H1 (cell line): ENCODE results near the gene CRTC2. TPM values are rescaled to one million over a fixed set of nuclear protein-coding genes. Genes with fewer than 3 reads are reported as not detected.

Source experiments
- CTCF ChIA-PET: fragments of 300-600 bp; sonication (Branson Sonifier 250); formaldehyde crosslinking; loops from one replicate; lab custom pipeline; 2021; ENCODE audit not compliant: partially characterized antibody; lab: Charles Lee
- POLR2A ChIA-PET: fragments of 300-600 bp; sonication (Branson Sonifier 250); formaldehyde crosslinking; loops from one replicate; lab custom pipeline; 2021; ENCODE audit warnings: inconsistent platforms; ENCODE audit not compliant: partially characterized antibody; lab: Charles Lee
- DNase-seq, 2 experiments: peaks; one replicate each; pipeline versions ENCODE4 v3.0.0 to v3.0.0-alpha.2; 2010 to 2022; ENCODE audit warnings: low spot score in 2 of 2, low read depth in 1 of 2, mixed read lengths in 1 of 2
- FAIRE-seq: peaks from 2 replicates; lab custom pipeline; 2011; peaks lifted over from hg19 to GRCh38; lab: Jason Lieb, UNC
- H2AFZ ChIP-seq: 2 replicates; pipeline ENCODE4 v1.8.1; 2012; ENCODE audit warnings: low read length, inconsistent platforms
- H2AK5ac ChIP-seq: 2 replicates; pipeline ENCODE4 v1.6.1; 2013; ENCODE audit warnings: low read depth, low read length
- H2BK120ac ChIP-seq: replicated peaks from 2 replicates; pipeline ENCODE3; 2013; ENCODE audit warnings: low read depth, low read length, inconsistent platforms
- H2BK12ac ChIP-seq: 2 replicates; pipeline ENCODE4 v1.6.1; 2013; ENCODE audit warnings: low read depth, low read length
- H2BK15ac ChIP-seq: 2 replicates; pipeline ENCODE4 v1.6.1; 2013; ENCODE audit warnings: low read length
- H2BK20ac ChIP-seq: 2 replicates; pipeline ENCODE4 v1.6.1; 2013; ENCODE audit warnings: low read length
- H2BK5ac ChIP-seq: 2 replicates; pipeline ENCODE4 v1.6.1; 2013; ENCODE audit warnings: low read depth, low read length
- H3K14ac ChIP-seq: 2 replicates; pipeline ENCODE4 v1.6.1; 2013; ENCODE audit warnings: inconsistent platforms; ENCODE audit not compliant: insufficient read length
- H3K18ac ChIP-seq: 2 replicates; pipeline ENCODE4 v1.6.1; 2013; ENCODE audit warnings: low read length; ENCODE audit errors: extremely low read depth
- H3K23ac ChIP-seq: 2 replicates; pipeline ENCODE4 v1.6.1; 2013; ENCODE audit warnings: inconsistent platforms; ENCODE audit not compliant: insufficient read length
- H3K23me2 ChIP-seq: 2 replicates; pipeline ENCODE4 v1.6.1; 2013; ENCODE audit warnings: low read depth, low read length
- H3K27ac ChIP-seq: 2 replicates; pipeline ENCODE4 v1.6.1; 2011; ENCODE audit warnings: low read depth, low read length, inconsistent platforms
- H3K27me3 ChIP-seq, 4 experiments: replicated peaks in 1 of 4; 1 replicate in 1 of 4; 2 replicates in 3 of 4; pipeline versions ENCODE4 v1.6.1 to v1.8.1; 2011 to 2013; ENCODE audit warnings: low read length in 3 of 4, mild to moderate bottlenecking in 3 of 4, inconsistent platforms in 2 of 4, mixed read lengths in 2 of 4, moderate library complexity in 1 of 4; ENCODE audit not compliant: control insufficient read depth in 3 of 4, insufficient read depth in 3 of 4; ENCODE audit errors: extremely low read depth in 1 of 4
- H3K36me3 ChIP-seq, 4 experiments: 2 replicates each; pipeline versions ENCODE4 v1.6.1 to v1.8.1; 2011 to 2013; ENCODE audit warnings: mild to moderate bottlenecking in 4 of 4, low read length in 3 of 4, moderate library complexity in 2 of 4, control low read depth in 1 of 4, inconsistent platforms in 1 of 4; ENCODE audit not compliant: insufficient read depth in 4 of 4, control insufficient read depth in 2 of 4
- H3K4ac ChIP-seq: replicated peaks from 2 replicates; pipeline ENCODE3; 2013; ENCODE audit warnings: low read length, low read depth, mixed read lengths, inconsistent platforms; ENCODE audit not compliant: insufficient read length
- H3K4me1 ChIP-seq, 4 experiments: replicated peaks in 1 of 4; 1 replicate in 1 of 4; 2 replicates in 3 of 4; pipeline versions ENCODE4 v1.6.1 to v1.8.1; 2011 to 2013; ENCODE audit warnings: low read length in 3 of 4, inconsistent platforms in 2 of 4, mixed read lengths in 1 of 4; ENCODE audit not compliant: insufficient read depth in 4 of 4, control insufficient read depth in 3 of 4
- H3K4me2 ChIP-seq, 2 experiments: 2 replicates each; pipeline versions ENCODE4 v1.6.1 to v1.8.1; 2011 to 2013; ENCODE audit warnings: low read depth in 2 of 2, low read length in 2 of 2, control low read depth in 1 of 2, inconsistent platforms in 1 of 2, mild to moderate bottlenecking in 1 of 2; ENCODE audit not compliant: insufficient read depth in 1 of 2
- H3K4me3 ChIP-seq, 4 experiments: fragments of 200-600, 300-600 bp in 1 of 4; sonication (generic), shearing (Covaris generic), sonication (Bioruptor Twin) in 1 of 4; 2 replicates each; pipeline versions ENCODE4 v1.5.1 to v1.8.1; 2011 to 2016; ENCODE audit warnings: low read length in 4 of 4, low read depth in 3 of 4, control low read depth in 2 of 4, inconsistent platforms in 2 of 4, mild to moderate bottlenecking in 2 of 4, mixed read lengths in 1 of 4, moderate library complexity in 1 of 4; ENCODE audit not compliant: insufficient read depth in 2 of 4; ENCODE audit errors: extremely low read depth in 1 of 4
- H3K56ac ChIP-seq: replicated peaks from 2 replicates; pipeline ENCODE3; 2013; ENCODE audit warnings: low read depth, mild to moderate bottlenecking, mixed read lengths, low read length, inconsistent platforms; ENCODE audit not compliant: insufficient read length
- H3K79me1 ChIP-seq: 2 replicates; pipeline ENCODE4 v1.6.1; 2013; ENCODE audit warnings: low read depth, low read length, control low read depth
- H3K79me2 ChIP-seq, 2 experiments: 2 replicates each; pipeline versions ENCODE4 v1.6.1 to v1.8.1; 2012 to 2013; ENCODE audit warnings: low read length in 2 of 2, mild to moderate bottlenecking in 2 of 2, inconsistent platforms in 1 of 2; ENCODE audit not compliant: insufficient read depth in 2 of 2, control insufficient read depth in 1 of 2
- H3K9ac ChIP-seq, 4 experiments: replicated peaks in 1 of 4; 1 replicate in 1 of 4; 2 replicates in 3 of 4; pipeline versions ENCODE4 v1.6.1 to v1.8.1; 2011 to 2013; ENCODE audit warnings: low read depth in 3 of 4, low read length in 3 of 4, control low read depth in 2 of 4, mild to moderate bottlenecking in 2 of 4, moderate library complexity in 2 of 4, inconsistent platforms in 1 of 4; ENCODE audit errors: extremely low read depth in 1 of 4
- H3K9me3 ChIP-seq, 2 experiments: 2 replicates each; pipeline versions ENCODE4 v1.6.1 to v1.8.1; 2012 to 2013; ENCODE audit warnings: mild to moderate bottlenecking in 2 of 2, moderate library complexity in 2 of 2, control low read depth in 1 of 2, inconsistent platforms in 1 of 2, low read depth in 1 of 2, low read length in 1 of 2, mixed read lengths in 1 of 2; ENCODE audit not compliant: insufficient read depth in 2 of 2
- H4K20me1 ChIP-seq, 2 experiments: replicated peaks in 1 of 2; 2 replicates each; pipeline versions ENCODE3 to v1.8.1; 2011 to 2013; ENCODE audit warnings: inconsistent platforms in 2 of 2, low read length in 2 of 2, mild to moderate bottlenecking in 1 of 2; ENCODE audit not compliant: insufficient read depth in 2 of 2, control insufficient read depth in 1 of 2
- H4K5ac ChIP-seq: 2 replicates; pipeline ENCODE4 v1.6.1; 2013; ENCODE audit warnings: low read length, low read depth, mixed read lengths, inconsistent platforms; ENCODE audit not compliant: insufficient read length
- H4K8ac ChIP-seq: 2 replicates; pipeline ENCODE4 v1.8.0; 2013; ENCODE audit warnings: mild to moderate bottlenecking, moderate library complexity, low read length, inconsistent platforms; ENCODE audit not compliant: insufficient read depth; ENCODE audit errors: extremely low read depth
- H4K91ac ChIP-seq: replicated peaks from 2 replicates; pipeline ENCODE3; 2013; ENCODE audit warnings: low read length, mixed read lengths, inconsistent platforms; ENCODE audit not compliant: insufficient read length
- CREB1 ChIP-seq: IDR thresholded peaks from 2 replicates; pipeline ENCODE4 v1.6.1; 2012; ENCODE audit warnings: inconsistent platforms
- MAFK ChIP-seq: IDR thresholded peaks from 2 replicates; pipeline ENCODE4 v1.6.1; 2012; ENCODE audit warnings: low read depth, mild to moderate bottlenecking, improper control_type of control experiment, low read length
- RNF2 ChIP-seq: fragments of 200-900, 300-1000 bp; sonication (generic); IDR thresholded peaks from 2 replicates; pipeline ENCODE4 v1.7.1; 2016; ENCODE audit warnings: borderline replicate concordance, low read depth, mild to moderate bottlenecking, antibody characterized with exemption, low read length; ENCODE audit not compliant: poor library complexity, severe bottlenecking; ENCODE audit errors: missing control alignments
- SRF ChIP-seq: IDR thresholded peaks from 2 replicates; pipeline ENCODE4 v1.6.1; 2011; ENCODE audit warnings: mild to moderate bottlenecking, low read depth, low read length, moderate library complexity
- SUZ12 ChIP-seq: fragments of 200-600 bp; sonication (generic); IDR thresholded peaks from 2 replicates; pipeline ENCODE4 v1.6.1; 2012; ENCODE audit warnings: mild to moderate bottlenecking, inconsistent platforms, low read length, moderate library complexity, mixed read lengths
- WGBS, 2 experiments: shearing (Covaris generic) in 1 of 2; methylation state at CpG; one replicate each; pipeline versions ENCODE4 v1.1.6 to v1.1.7; 2013 to 2015; ENCODE audit warnings: low lambda C conversion rate in 2 of 2, mixed read lengths in 2 of 2, inconsistent platforms in 1 of 2, low coverage in 1 of 2, missing lambda C conversion rate in 1 of 2; ENCODE audit not compliant: insufficient replicate concordance in 2 of 2, insufficient coverage in 1 of 2, insufficient read length in 1 of 2; ENCODE audit errors: extremely low coverage in 1 of 2, missing lambda C conversion rate in 1 of 2; 5-methylcytosine and 5-hydroxymethylcytosine counted together
- polyA plus RNA-seq, 7 experiments: library from polyadenylated mRNA; depleted of rRNA in 3 of 7; stranded (reverse) in 5 of 7; unstranded in 2 of 7; fragments of >200 nt in 5 of 7; fragments of 200-250 nt in 2 of 7; gene quantifications; 1 replicate in 5 of 7; 2 replicates in 1 of 7; 4 replicates in 1 of 7; pipeline versions ENCODE4 v1.2.1 to v1.2.3, GENCODE V29; 2011 to 2013; ENCODE audit warnings: missing spikeins in 2 of 7, mixed read lengths in 2 of 7
- total RNA-seq: library from RNA; stranded (reverse); fragmentation: NEBNext Ultra II Directional; extraction: Animal tissue kit (Norgen Biotek cat#: 25700); gene quantifications from 2 replicates; pipeline ENCODE4 v1.2.1, GENCODE V29; 2021

CRTC2 gene
- total and polyA plus RNA-seq, 2 of the 8 experiments (the other 6 are each of a cell fraction or from before 2014, with no cell fraction given): 28.6 to 34.3 TPM

DNA sequence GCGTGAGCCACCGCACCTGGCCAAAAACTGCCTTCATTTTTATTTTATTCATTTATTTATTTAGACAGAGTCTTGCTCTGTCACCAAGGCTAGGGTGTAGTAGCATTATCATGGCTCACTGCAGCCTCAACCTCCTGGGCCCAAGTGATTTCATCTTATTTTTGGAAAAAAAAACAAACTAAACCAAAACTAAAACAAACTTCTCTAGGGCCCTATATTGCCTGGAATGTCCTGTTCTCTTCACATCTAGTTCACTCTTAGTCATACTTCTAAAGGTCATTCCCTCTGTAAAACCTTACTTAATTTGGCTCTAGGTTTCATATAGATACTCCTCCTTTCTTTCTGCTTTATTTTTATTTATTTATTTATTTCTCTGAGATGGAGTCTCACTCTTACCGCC, 47.7 kb upstream of the CRTC2 start:
- H4K91ac ChIP-seq: no peak overlapping the region
- FAIRE-seq: no peak
- 93% methylated on average over 3 of the region's 3 CpGs; no CpG with 5 or more reads in 1 of the 2 experiments for WGBS, 2 experiments
- H2BK15ac ChIP-seq: no peak overlapping the region
- no peaks in the 10 kb centered on the region for H3K79me1 ChIP-seq
- no peaks in the 10 kb centered on the region for H3K79me2 ChIP-seq
- H4K20me1 ChIP-seq: no peaks in the 10 kb centered on the region
- no peak overlapping the region for H3K18ac ChIP-seq
- H2AK5ac ChIP-seq: no peak overlapping the region
- no peaks in the 10 kb centered on the region for H3K36me3 ChIP-seq
- H2BK12ac ChIP-seq: no peak overlapping the region
- no peak overlapping the region for H2BK120ac ChIP-seq
- H4K5ac ChIP-seq: no peak overlapping the region
- ChIA-PET POLR2A (interaction anchor here (2.9 to 8.2 kb wide), 2 partner anchors 14 to 15 kb away, joined by 11 to 137 read pairs; partner anchors contain the start of gene RPS27), CTCF (no interaction called here)
- no peak overlapping the region for H2BK5ac ChIP-seq
- H3K9ac ChIP-seq: no peak overlapping the region
- H3K23ac ChIP-seq: no peak overlapping the region
- no peaks in the 10 kb centered on the region for H3K23me2 ChIP-seq
- no peak overlapping the region for H3K56ac ChIP-seq
- H3K4me3 ChIP-seq: no peak overlapping the region
- H4K8ac ChIP-seq: no peak overlapping the region
- H3K27ac ChIP-seq: no peak overlapping the region
- H3K14ac ChIP-seq: no peak overlapping the region
- TF ChIP-seq SRF (no peak), SUZ12 (no peak), MAFK (no peak), CREB1 (no peak), RNF2 (no peak)
- TF ChIP-seq, all 59 proteins: peak for 0
- Histone ChIP-seq H3K9me3 (no peaks in the 10 kb centered on the region), H3K27me3 (no peaks in the 10 kb centered on the region), H3K4me1 (no peaks in the 10 kb centered on the region), H3K4ac (no peak overlapping the region), H2AFZ (no peak overlapping the region), H3K4me2 (no peak overlapping the region), H2BK20ac (no peak overlapping the region)
- no peak for DNase-seq
